Activated CD4-positive, alpha-beta T cell treated with anti-CD3 and anti-CD28 coated beads, Interleukin-10, Interleukin-2, amounts not matched to agents 100 ng/mL and 50 ng/mL, durations not matched to agents 16 hours and 8 hours (primary cell): ENCODE data around the gene TRIM3.
A peak's percentile ranks its signal among the peaks of the same experiment; 100 is the strongest.

Experiments used
- DNase-seq: peaks from one replicate; pipeline ENCODE4 v3.0.0-alpha.2; 2020

The TRIM3 gene

DNA sequence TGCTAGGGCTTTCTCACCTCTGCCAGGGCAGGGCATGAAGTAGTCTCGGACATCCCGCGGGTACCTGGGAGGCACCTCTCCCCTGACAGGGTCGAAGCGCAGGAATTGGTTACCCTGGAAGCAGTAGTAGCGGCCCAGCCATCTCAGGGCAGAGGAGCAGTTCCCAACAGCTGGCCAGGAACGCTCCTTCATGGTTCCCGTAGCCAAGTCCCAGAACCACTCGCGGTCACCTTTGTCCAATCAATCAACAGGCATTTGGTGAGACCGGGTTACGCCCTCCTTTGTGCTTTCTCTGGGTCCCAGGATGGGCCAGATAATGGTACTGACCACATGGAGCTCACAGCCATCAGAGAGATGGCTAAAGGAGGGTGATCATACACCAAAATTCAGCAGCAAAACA lies 36.3 kb downstream of the TRIM3 start:
- DNase-seq: no peak

DNA sequence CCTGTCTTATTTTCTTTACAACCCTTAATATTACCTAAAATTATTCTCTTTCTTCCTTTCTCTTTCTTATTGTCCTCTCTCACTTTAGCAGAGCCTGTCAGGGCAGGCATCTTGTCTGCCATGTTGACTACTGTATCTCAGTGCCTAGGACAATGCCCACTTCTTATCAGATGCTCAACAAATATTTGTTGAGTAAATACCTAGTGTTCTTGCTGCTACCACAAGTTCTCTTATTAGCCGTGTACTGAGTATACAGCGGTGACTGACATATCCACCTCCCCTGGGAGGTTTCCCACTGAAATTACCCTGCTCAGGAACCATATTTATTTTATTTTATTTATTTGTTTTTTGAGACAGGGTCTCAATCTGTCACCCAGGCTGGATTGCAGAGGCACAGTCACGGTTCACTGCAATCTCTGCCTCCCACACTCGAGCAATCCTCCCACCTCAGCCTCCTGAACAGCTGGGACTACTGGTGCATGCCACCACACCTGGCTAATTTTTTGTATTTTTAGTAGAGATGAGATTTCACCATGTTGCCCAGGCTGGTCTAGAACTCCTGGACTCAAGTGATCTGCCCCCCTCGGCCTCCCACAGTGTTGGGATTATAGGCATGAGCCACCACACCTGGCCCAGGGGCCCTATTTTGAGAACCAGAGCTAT lies 39.6 kb downstream of the TRIM3 start:
- DNase-seq: no peak

DNA sequence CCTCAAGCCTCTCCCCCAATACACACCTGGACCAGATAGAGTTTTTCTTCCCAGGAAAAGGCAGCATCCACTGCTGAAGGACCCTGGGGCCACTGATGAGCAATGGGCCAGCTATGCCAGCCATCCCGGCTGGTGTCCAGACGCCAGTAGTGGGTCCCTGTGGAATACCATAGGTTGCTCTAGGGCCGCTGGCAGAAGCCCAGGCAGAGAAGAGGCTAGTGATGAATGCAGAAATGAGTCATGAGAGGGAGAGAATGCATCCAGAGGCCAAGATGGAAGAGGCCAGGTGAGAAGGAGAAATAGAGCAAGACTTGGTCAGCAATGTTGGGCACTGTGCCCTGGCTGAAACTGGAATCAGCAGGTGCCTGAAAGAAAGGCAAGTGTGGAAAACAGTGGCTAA lies 41.9 kb downstream of the TRIM3 start:
- no peak for DNase-seq

DNA sequence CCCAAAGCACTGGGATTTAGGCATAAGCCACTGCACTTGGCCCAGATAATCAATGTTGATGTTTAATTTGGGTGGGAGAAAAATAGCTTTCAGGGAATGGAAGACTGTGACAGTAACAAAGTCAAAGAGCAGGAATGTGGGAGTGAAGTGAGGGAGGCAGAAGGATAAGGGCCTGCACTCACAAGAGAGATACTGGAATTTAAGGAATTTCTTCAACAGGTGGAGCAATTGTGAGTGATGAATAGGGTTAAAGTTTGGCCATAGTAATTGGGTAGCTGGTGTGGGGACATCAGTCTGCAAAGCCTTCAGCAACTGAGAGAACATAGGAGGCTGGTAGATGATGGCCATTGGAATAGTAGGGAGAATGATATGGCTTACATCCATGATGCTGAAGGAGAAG lies 46.2 kb downstream of the TRIM3 start:
- DNase-seq: no peak

DNA sequence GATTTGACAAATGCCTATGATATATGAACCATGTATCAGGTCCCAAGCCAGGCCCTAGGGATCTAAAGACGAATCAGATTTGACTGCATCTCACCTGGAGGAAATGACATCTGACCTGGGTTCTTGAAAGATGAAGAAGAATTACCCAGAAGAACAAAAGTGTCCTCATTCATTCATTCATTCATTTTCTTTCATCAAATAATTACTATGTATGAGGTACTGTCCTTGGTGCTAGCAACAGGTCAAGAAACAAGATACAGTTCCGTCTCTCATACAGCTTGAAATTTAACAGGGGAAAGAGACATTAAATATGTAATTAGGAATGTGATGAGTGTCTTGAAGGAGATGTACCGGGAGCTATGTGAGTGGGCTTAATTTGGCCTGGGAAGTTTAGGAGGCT lies 53.1 kb downstream of the TRIM3 start:
- no peak for DNase-seq

DNA sequence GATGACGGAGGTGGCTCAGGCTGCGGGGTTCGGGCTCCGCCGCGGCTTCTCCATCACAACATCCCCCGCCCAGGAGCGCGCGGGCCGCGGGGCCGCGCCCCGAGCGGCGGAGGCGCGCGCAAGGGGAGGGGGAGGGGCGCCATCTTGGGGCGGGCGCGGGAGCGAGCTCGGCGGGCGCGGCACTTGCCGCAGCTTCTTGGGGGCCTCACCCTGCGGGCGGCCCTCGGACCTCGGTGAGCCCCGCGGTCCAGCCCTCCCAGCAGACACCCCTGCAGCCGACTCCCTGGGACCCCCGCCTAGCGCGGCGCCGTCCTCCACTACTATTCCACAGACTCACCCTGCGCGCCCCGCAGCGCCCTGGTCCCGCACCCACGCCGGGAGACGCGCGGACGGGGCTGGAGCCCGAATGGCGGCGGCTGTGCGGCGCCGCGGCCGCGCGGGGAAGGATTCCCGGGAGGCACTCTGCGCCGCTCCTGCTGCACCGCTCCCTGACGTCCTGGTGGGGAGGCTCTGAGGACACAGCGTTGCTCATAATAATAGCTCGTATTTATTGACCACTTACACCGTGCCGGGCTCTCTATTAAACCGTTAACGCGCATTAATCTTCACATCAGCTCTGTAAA lies 54.6 kb downstream of the TRIM3 start, which contains the start of gene APBB1:
Gene APBB1 (minus strand): TSS at position 86 of the 623 bp plus-strand sequence. CDS start 7,747 bp downstream, outside the sequence.
- DNase-seq: peak; percentile 68

DNA sequence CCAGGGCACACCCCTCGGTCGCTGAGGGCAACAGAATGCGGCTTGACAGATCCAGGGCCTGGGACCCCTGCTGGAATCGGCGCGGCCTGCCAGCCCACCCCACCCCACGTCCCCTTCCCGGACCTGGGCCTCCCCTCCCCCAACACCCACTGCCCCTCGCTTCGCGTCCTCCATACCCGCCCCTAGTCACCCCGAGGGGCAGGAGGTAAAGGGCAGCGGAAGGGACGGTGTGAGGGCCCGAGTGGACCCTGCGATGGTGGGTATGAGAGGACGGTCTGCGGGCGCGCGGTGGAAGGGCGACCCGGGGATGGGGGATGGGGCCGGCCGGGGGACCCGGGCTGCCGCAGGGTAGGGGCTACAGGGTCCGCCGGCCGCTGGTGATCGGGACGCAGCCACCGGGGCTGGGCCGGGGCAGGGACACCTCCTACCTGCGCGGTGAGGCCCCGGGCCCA lies 55.2 kb downstream of the TRIM3 start:
- no peak for DNase-seq

DNA sequence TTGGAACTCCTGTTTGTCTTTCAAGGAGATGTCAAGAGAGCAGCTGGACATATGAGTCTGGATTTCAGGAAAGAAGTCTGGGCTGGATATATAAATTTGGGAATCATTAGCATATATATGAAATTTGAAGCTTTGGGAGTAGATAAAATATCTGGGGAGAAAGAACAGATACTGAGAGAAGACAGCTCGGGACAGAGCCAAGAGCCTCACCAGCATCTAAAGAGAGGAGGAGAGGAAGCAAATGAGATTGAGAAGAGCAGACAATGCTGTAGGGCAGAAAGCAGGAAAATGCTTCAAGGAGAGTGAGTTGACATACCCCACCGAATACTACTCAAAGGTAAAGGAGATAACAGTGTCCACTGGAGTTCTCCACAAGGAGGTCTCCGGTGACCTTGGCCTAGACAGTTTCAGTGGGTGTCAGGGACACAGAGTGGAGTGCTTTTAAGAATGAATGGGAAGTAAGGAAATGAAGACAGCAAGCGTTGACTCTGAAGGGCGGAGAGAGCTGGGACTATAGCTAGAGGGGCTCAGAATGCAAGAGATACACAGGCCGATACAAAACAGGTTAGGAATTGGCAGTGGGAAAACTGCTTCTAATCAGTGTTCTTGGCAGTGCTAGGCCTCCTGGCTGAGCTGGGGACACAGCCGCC lies 55.7 kb downstream of the TRIM3 start:
- no peak for DNase-seq

DNA sequence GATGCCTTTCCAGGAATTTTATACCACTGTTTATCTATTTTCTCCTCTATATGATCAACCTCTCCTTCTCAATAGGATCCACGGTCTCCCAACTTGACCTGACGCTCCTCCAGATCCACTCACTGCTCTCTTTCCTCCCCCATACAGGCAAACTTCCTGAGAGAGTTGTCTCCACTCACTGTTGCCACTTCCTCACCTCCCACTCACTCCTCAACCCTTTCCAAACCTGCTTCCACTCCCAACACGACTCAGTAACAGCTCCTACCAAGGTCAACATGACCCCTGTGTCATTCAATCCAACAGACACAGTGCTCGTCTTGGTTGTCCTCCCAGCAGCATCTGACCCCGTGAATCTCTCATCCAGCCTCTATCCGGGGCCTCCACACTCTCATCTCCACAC lies 57.9 kb downstream of the TRIM3 start:
- no peak for DNase-seq

DNA sequence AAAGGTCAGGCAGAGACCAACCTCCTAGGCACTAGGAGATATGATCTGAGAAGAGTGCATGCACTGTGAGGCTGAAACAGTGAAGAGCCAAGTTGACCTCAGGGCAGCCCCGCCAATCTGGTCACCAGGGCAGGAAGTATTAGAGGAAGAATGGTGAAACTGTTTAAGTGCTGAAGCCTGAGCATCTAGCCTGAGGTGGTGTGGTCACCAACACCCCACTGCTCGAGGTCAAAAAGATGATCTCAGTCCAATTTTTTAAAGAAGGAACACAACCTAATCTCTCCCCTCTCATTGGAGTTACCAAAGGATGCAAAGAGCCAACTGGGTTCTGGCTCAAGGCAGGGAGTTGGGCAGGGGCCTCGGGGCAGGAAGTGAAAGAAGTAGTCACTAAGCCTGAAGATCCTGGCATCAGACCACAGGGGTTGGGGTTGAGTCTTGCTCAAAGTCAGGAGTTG lies 58.8 kb downstream of the TRIM3 start:
- DNase-seq: peak; percentile 60

DNA sequence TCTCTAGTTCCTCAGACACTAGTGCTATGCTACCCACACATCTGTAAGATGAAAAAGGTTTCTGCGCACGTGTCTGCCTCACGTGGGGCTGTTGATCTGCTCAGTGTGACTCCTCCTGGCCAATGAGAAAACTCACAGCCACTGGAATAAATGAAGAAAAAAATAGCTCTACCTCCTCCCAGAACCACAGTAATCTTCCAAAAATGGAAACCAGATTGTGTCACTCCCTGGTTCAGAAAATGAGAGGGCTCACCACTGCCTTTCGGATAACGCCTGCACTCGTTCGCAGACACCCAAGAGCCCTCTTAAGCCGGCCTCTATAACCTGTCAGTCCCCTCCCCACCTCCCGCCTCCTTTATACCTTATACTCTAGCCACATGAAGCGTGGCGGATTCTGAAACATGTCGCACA lies 59.9 kb downstream of the TRIM3 start:
- peak; percentile 54 for DNase-seq

DNA sequence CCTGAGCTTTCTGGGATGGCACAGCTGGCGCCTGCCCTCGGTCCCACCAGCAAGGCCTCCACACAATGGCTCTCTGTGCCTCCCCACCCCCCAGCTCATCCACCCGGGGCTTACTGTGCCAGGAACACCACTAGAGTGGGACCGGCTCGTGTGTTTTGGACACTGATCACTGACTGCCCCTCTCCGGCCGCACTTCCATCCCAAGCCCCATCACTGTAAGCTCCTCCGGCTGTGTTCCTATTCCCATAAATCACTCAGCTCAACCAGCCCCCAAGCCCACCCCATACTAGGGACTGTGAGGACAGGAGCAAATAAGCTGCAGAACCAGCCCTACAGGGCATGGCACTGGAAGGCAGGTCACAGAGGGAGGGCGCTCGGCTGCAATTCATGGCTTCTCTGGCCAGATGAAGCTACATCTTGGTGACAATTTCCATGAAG lies 62.1 kb downstream of the TRIM3 start:
- no peak for DNase-seq

DNA sequence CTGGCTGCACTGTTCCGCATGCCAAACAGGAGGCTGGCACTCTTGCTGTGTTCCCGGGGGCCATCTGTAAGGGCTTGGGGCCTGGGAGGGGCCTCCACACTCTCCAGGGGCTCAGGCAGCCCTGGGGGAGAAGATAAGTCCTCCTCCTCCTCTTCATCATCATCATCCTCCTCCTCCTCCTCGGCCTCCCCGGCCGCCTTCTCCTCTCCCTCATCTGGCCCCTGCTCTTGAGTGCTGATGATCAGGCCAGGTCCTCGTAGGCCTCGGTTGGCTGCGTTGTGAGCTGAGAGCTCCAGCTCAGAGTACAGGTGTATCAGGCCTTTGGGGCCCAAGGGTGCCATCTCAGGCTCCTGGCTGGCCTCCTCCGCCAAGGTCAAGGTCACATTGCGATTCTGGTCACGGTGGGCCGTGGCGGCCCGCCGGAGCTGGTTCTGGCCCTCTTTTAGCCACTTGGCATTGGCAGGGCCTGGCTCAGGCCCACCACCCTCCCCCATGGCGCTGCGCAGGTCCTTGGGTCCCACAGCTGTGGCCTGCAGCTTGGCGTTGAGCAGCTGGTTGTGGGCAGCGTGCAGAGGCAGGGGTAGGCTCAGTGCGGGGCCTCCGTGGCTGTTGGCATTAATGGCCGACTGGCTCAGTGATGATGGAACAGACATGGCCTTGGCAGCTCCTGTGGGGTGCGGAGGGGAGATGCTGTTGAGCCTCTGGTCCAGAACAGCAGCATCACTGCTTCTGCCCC lies 62.9 kb downstream of the TRIM3 start:
- DNase-seq: no peak

DNA sequence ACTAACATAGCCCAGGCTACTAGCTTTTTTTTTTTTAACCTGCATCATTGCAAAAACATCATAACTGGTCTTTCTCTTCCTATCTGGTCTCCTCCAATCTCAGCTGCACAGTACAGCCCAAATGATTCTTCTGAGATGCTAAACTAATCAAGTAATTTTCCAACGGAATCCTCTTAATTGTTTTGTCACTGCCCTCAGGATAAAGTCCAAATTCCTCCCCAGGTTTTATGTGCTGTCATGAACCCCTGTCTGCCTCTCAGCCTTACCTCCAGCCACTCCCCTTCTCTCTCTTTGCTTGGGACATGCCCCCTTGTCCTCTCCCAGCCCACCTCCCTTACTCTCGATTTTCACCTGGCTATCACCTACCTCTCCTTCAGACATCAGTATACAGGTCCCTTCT lies 67.4 kb downstream of the TRIM3 start:
- DNase-seq: no peak

DNA sequence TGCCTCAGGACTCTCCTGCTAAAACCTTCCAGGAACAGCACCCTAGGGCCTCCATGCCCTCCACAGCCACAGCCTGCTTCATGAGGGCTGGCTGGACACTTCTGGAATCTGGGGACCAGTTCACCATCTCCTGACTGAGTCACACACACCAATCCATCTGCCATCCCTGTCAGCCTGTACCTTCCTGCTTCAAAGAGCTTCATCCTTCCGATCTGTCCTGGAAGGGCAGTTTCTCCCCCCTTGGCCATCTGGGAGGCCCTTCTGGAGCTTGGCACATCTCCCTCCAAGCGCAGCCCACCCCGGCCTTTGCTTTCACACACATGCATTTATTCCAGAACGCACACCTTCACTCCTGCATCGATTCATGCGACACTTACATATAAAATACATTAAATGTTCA lies 67.9 kb downstream of the TRIM3 start:
- no peak for DNase-seq

DNA sequence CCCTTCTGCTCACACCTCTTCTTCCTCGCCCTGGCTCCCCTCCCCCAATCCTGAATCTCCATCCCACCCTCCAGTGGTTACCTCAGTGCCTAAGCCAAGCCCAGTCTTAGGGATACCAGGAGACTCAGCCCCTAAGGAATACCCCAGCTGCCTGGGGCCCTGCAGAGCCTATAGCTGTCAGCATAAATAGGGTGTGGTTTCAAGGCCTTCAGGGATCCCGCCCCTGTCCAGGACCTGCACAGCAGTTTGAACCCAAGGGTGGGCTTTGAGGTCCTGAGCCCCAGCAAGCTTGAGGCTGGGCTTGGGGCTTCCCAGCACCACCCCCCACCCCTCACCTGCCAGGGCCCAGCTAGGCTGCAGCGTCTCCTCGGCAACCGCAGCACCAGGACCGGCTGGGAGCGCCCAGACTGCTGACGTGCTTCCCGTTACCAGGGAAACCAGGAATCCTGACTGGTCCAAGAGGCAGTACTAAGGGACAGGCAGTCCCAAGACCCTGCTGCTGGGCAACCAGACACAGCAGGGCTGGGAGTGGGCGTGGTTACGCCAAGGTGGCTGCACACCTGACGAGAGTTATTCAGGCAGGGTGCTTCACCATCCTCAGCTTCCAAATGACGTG lies 68.6 kb downstream of the TRIM3 start:
- no peak for DNase-seq

DNA sequence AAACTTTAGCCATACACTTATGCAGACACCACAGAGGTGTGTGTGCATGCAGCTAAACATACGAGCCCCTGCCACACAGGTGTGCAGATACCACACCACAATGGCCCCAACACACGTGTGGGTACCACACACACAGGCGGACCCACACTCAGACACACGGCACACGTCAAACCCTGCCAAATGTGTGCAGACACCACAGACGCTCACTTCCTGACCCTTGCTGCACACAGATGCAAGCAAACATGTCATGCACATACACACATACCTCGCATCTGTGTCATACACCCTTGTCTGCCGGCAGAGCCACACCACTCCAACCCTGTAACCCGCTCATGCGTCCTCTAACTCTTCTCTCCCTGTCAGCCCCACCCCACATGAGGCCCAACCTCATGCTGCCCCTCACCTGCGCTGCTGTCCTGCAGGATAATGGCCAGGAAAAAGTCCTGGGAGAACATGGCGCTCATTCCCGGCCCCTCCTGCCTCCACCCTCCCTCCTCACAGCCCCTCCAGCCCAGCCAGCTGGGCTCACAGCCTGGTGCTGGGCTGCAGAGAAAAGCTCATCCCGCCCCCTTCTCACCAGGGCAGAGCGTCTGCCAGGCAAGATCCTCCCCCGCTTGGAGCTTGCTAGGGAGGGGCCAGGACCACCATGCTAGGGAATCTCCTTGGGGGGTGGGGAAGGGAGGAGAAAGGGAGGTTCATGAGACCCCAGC lies 69.2 kb downstream of the TRIM3 start:
- peak; percentile 18 for DNase-seq

DNA sequence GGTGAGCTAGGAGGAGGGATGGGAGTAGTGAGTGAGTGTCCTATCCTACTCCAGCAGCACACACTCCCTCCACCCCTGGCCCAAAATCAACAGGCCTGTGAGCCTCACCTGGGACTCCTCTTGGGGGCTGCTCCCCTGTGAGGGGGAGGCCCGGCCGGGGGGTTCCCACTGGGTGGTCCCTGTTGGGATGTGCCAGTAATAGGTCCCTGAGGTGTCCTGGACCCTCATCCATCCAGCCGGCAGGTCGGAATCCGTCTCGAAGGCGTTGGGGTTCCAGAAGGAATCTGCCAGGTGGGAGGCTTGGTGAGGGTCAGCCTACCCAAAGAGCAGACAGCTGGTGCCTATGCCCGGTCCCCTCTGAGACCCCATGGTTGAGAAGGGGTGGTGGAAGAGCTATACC lies 70.2 kb downstream of the TRIM3 start:
- DNase-seq: no peak

DNA sequence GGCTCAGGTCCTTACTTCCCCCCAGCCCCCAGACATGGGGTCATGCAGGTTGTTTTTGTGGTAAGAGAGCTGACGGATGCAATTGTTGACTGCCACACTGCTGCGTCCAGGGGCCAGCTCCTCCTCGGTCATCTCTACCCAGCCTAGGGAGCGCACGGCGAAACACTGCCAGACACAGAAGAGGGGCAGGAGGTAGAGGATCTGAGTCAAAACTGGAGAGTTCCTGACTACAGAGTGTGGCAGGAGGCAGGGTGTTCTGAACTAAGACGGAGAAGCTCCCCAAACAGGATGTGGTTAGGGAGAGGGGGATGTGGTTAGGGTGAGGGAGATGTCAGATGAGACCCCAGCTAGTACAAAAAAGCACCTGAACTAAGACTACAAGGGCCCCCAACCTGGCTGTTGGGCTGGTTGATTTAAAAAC lies 71.2 kb downstream of the TRIM3 start:
- DNase-seq: peak; percentile 95

DNA sequence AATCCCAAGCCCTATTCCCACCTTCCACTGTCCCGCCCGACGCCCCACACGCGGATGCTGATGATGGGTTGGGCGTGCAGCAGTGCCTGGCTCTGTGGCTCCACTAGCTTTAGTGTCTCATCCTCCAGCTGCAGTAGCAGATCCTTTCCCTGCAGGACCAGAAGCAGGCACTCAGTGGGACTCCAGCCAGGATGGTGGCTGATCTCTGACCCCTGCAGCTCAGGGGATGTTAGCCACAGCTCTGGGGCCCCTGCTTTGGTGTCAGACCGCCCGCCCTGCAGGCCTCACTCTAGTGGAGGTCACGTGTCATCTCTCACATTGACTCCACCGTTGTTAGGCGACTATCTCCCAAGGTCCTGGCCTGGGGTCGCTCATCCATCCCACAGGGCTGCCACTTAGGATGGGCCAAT lies 71.7 kb downstream of the TRIM3 start:
- DNase-seq: peak; percentile 70

DNA sequence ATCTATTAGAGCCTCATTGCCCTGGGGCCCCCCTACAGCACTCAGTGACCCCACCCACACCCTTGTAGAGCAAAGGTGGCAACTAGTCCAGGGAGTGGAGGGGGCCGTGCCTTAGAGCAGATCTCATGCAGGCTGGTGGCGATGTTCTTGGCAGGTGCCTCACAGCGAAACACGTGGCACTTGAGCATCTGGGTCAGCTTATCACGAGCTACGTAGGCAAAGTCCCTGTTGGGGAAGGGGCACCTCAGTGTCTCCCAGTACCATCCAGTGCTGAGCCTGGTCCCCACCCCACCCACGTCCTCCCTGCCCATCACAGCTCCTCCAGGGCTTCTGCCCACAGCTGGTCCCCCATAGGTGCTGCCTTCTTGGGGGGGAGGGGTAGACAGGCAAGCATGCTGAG lies 72.3 kb downstream of the TRIM3 start:
- no peak for DNase-seq
